ENCODE data around the gene ZNF227. TPM values are rescaled to one million over a fixed set of nuclear protein-coding genes. Genes with fewer than 3 reads are reported as not detected.

The ZNF227 gene
- total RNA-seq, 1 experiment from 2014 or later, result 22.6 TPM

DNA sequence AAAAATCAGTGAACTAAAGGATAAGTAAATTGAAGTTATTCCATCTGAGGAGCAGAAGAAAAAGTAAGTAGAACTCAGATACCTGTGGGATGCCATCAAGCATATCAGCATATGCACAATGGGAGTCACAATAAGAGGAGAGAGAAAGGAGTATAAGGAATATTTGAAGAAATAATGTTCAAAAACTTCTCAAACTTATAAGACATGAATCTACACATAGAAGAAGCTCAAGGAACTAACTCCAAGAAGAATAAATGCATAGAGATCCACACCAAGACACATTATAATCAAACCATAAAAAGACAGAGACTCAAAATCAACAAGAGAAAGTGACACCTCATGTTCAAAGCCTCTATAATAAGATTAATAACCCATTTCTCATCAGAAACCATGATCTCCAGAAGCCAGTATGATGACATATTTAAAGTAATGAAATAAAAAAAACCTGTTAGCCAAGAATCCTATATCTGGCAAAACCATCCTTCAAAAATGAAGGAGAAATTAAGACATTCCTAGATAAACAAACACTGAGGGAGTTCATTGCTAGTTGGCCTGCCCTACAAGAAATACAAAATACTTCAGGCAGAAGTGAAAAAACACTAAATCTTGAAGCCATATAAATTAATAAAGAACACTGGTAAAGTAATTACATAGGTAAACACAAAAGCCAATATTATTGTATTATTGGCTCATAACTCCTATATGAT is 43.5 kb downstream of the ZNF227 start:
- Histone ChIP-seq H2AFZ (ENCODE audit: low read length) (no peak overlapping the region), H4K20me1 (ENCODE audit: control insufficient read depth, insufficient read depth, insufficient read length) (no peaks in the 10 kb centered on the region), H4K8ac (replicated peaks; ENCODE audit: insufficient read length, low read depth, low read length) (no peak overlapping the region), H2AK5ac (ENCODE audit: insufficient read length, low read length) (no peak overlapping the region), H3T11ph (ENCODE audit: low read length) (no peak overlapping the region), H2BK15ac (ENCODE audit: low read depth, low read length) (no peak overlapping the region), H3K23ac (ENCODE audit: insufficient read length, low read depth, low read length) (no peak overlapping the region), H4K91ac (ENCODE audit: insufficient read length, low read depth, low read length) (no peak overlapping the region), H3K27me3 (ENCODE audit: insufficient read depth, low read length) (no peaks in the 10 kb centered on the region), H3K9me3 (ENCODE audit: control insufficient read depth, low read depth, low read length) (peaks cover 5% of the 10 kb centered on the region), H3K27ac (ENCODE audit: insufficient read length, low read depth, low read length) (no peak overlapping the region), H3K14ac (ENCODE audit: insufficient read depth, low read length) (no peak overlapping the region), H2BK20ac (ENCODE audit: low read depth, low read length, poor library complexity, severe bottlenecking) (no peak overlapping the region), H2BK120ac (ENCODE audit: low read depth, low read length, poor library complexity, severe bottlenecking) (no peak overlapping the region), H3K4ac (ENCODE audit: low read depth, low read length) (no peak overlapping the region), H3K9ac (ENCODE audit: extremely low read depth, insufficient read length, low read length) (no peak overlapping the region), H3K4me1 (ENCODE audit: insufficient read depth, low read length) (no peaks in the 10 kb centered on the region), H3K79me1 (ENCODE audit: insufficient read depth, low read depth, low read length, poor library complexity, severe bottlenecking) (no peaks in the 10 kb centered on the region), H3K18ac (ENCODE audit: insufficient read length, low read depth, low read length) (no peak overlapping the region), H3K4me2 (ENCODE audit: insufficient read depth, insufficient read length, low read length) (no peak overlapping the region), H3K23me2 (ENCODE audit: insufficient read length, low read depth, low read length, poor library complexity, severe bottlenecking) (peaks cover 8% of the 10 kb centered on the region), H2BK12ac (ENCODE audit: insufficient read length, low read depth, low read length) (no peak overlapping the region), H3K79me2 (ENCODE audit: insufficient read depth, low read length) (no peaks in the 10 kb centered on the region), H3K56ac (ENCODE audit: insufficient read length, low read depth, low read length) (no peak overlapping the region), H2BK5ac (ENCODE audit: insufficient read length, low read length) (no peak overlapping the region), H4K5ac (ENCODE audit: insufficient read length, low read depth, low read length) (no peak overlapping the region)
- peaks cover 7 to 8% of the 10 kb centered on the region in 2 experiments for H3K4me1 Mint-ChIP-seq
- H3K27ac Mint-ChIP-seq, result no peak overlapping the region
- H3K9me3 Mint-ChIP-seq, result peaks cover 74 to 80% of the 10 kb centered on the region in 2 experiments
- DNase-seq, result no peak
- TF ChIP-seq, protein P1, sequence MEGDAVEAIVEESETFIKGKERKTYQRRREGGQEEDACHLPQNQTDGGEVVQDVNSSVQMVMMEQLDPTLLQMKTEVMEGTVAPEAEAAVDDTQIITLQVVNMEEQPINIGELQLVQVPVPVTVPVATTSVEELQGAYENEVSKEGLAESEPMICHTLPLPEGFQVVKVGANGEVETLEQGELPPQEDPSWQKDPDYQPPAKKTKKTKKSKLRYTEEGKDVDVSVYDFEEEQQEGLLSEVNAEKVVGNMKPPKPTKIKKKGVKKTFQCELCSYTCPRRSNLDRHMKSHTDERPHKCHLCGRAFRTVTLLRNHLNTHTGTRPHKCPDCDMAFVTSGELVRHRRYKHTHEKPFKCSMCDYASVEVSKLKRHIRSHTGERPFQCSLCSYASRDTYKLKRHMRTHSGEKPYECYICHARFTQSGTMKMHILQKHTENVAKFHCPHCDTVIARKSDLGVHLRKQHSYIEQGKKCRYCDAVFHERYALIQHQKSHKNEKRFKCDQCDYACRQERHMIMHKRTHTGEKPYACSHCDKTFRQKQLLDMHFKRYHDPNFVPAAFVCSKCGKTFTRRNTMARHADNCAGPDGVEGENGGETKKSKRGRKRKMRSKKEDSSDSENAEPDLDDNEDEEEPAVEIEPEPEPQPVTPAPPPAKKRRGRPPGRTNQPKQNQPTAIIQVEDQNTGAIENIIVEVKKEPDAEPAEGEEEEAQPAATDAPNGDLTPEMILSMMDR (conservative IDR thresholded peaks at IDR 0.05), result no peak
- H3K36me3 Mint-ChIP-seq (ENCODE audit: insufficient read depth in 1 of 3, low read depth in 3 of 3), result peaks cover 10 to 30% (median 25%) of the 10 kb centered on the region in 3 experiments; a peak in 6 of 7 replicates
- H3K27me3 Mint-ChIP-seq (ENCODE audit: low read depth), result peaks cover under 1% of the 10 kb centered on the region; the same call in 1 of the 2 replicates
- H3K4me3 Mint-ChIP-seq, result no peak overlapping the region

All from H9 (cell line).